KBM-7 (cell line): ENCODE data around the gene RASL11A.
"Not testable (repeated sequence)": the region's sequence is repeated elsewhere in the genome, so short reads cannot be mapped to it uniquely, and the experiment has no call there.

Experiments used
- DNase-seq: peaks from one replicate; pipeline ENCODE4 v3.0.0-alpha.2; 2015
- in situ Hi-C: fragments of 300-500 bp; cut with MboI; formaldehyde crosslinking; loops from 2 replicates; pipeline ENCODE4 v1.14.3; 2020; ENCODE audit warnings: low sequenced_read_pairs, low pct_unique_long_range_greater_than_20kb, mixed read lengths

RASL11A gene, protein sequence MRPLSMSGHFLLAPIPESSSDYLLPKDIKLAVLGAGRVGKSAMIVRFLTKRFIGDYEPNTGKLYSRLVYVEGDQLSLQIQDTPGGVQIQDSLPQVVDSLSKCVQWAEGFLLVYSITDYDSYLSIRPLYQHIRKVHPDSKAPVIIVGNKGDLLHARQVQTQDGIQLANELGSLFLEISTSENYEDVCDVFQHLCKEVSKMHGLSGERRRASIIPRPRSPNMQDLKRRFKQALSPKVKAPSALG

DNA sequence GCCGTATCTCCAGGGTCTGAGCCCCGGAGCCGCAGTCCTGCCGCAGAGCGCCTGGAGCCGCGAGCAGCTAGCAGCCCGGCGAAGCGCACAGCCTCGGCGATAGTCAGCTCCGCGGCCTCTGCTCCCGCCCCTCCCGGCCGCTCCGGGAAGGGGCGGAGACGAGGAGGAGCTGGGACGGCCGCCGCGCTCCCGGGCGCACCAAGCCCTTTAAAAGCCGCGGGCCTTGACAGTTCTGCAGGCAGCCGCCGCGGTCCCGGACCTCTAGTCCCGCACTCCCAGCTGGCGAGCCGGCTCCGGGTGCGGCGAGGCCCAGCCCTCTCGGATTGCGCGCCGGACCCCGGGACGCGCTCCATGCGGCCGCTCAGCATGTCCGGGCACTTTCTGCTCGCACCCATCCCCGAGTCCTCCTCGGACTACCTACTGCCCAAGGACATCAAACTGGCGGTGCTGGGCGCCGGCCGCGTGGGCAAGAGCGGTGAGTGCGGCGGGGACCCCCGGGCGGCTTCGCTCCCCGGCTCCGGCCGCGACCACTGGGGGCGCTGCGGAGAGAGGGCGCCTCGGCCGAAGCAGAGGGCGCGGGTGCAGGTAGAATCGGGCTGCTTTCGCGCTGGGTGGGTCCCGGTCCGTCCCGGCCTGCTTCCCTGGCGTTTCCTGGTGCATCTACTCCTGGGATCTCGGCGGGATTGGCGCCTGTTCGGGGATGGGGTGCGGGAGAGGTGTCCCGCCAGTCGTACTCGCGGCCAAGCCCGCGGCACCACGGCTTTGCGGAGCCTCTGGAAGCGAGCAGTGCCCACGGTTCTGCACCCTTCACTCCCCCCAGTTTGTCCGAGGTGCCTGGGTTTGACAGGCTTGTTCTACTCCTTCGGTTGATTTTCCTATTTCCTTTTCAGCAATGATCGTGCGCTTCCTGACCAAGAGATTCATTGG lies at the start of gene RASL11A:
Gene RASL11A (plus strand): TSS at position 237 of the 927 bp plus-strand sequence. CDS start 115 bp downstream, at position 352.
- DNase-seq: peak; percentile 88
- in situ Hi-C loops: no loop called here

DNA sequence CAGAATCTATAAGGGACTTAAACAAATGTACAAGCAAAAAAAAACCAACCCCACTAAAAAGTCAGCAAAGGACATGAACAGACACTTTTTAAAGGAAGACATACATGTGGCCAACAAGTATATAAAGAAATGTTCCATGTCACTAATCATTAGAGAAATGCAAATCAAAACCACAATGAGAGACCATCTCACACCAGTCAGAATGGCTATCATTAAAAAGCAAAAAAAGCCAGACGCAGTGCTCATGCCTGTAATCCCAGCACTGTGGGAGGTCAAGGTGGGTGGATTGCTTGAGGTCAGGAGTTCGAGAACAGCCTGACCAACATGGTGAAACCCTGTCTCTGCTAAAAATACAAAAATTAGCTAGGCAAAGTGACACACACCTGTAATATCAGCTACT lies 48.5 kb upstream of the RASL11A start:
- in situ Hi-C loops, DNase-seq: not testable (repeated sequence)

DNA sequence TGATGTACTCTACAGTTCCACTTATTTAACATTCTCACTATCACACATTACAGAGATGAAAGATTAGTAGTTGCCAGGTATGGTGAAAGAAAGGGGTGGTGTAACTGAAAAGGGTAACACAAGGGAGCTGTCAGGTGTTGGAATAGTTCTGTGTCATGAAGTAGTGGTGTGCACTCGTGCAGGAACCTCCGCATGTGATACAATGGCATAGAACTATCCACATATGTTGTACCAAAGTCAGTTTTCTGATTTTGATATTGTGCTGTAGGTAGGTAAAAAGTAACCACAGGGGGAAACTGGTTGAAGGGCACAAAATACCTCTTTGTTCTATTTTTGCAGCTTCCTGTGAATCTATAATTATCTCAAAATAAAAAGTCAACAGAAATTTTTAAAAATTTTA lies 43.6 kb upstream of the RASL11A start:
- in situ Hi-C loops: no loop called here

DNA sequence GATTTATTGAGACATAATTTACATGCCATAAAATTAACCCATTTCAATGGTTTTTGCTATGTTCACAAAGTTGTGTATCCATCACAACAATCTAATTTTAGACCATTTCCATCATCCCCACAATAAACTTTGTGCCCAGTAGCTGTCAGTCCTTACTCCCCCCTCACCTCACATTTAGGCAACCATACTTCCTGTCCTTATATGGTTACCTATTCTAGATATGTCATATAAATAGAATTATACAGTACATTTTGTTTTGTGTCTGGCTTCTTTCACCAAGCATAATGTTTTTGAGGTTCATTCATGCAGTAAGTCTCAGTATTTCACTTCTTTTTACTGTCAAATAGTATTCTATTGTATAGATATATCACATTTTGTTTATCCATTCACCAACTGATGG lies 42.5 kb upstream of the RASL11A start:
- in situ Hi-C loops: no loop called here

More for the DNA sequence above, 43.6 kb upstream of the RASL11A start:
- no peak for DNase-seq

GRCh38 chr13:27229642-27230041 lies 41.0 kb upstream of the RASL11A start:
- DNase-seq: no peak
- in situ Hi-C loops: no loop called here

More for the DNA sequence above, 42.5 kb upstream of the RASL11A start:
- DNase-seq: no peak

DNA sequence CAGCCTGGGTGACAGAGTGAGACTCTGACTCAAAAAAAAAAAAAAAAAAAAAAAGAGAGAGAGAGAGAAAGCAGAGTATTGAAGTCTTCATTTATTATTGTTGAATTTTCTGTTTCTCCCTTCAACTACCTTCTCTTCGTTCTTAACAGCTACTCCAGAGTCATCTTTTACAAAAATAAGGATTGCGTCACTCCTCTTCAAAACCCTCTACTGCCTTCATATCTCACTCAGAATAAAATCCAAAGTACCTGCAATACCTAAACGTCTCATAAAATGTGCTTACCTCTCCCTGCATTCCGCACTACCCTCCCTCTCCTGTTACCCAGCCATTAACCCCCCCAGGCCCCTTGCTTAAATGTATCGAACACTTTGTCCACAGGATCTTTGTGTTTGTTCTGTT lies 36.7 kb upstream of the RASL11A start:
- in situ Hi-C loops: no loop called here
- DNase-seq: no peak

DNA sequence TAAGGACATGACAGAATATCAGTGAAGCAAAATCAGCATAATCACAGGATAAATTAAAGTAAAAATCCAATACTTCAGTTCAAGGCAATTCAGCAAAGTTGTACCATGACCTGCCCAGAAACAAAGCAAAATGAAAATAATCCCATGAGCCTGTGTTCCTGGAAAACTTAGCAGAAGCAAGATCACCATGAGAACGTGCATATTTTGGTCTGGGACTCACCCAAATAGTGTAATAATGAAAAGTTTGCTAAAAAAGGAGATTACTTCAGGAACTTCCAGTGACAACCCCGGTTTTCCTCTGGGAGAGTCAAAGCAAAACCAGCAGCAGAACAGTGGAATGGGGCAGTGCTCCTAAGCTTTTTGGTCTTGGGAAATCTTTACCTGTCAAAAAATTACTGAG lies 34.2 kb upstream of the RASL11A start:
- in situ Hi-C loops: no loop called here
- no peak for DNase-seq

DNA sequence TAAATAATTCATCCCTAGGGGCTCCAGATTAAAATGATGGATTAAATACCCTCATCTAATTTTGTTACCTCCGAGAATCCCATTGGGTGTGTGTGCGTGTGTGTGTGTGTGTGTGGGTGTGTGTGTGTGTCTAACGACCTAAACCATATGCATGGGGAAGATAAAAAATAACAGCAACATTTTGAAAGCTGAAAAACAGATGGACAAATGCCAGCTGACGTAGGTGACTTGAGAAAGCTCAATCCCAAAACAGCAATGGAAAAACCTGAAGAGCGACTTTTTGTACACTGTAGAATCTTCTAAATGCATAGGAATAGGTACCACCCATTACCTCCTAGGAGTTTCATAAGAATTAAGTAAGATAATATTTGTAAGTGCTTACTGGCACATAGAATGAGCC lies 27.9 kb upstream of the RASL11A start:
- no peak for DNase-seq
- in situ Hi-C loops: no loop called here

DNA sequence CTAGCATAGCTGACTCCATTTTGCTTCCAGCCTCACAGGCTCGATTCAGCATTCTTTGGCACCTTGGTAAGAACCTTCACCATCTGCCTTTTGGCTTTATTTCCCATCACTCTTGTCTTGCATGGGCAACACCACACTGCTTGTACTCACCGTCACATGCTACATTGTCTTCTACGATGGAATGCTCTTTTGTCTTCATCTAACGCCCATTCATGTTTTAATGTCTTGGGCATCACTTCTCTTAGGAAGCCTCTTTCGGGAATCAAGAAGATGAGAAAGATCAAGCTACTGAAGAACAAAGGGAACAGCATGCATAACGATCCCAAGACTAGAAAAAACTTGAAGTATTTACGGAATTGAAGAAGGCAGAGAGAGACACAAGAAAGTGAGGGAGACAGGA lies 25.0 kb upstream of the RASL11A start:
- no peak for DNase-seq
- in situ Hi-C loops: no loop called here

GRCh38 chr13:27250833-27251165 lies 19.8 kb upstream of the RASL11A start:
- in situ Hi-C loops: no loop called here
- no peak for DNase-seq

DNA sequence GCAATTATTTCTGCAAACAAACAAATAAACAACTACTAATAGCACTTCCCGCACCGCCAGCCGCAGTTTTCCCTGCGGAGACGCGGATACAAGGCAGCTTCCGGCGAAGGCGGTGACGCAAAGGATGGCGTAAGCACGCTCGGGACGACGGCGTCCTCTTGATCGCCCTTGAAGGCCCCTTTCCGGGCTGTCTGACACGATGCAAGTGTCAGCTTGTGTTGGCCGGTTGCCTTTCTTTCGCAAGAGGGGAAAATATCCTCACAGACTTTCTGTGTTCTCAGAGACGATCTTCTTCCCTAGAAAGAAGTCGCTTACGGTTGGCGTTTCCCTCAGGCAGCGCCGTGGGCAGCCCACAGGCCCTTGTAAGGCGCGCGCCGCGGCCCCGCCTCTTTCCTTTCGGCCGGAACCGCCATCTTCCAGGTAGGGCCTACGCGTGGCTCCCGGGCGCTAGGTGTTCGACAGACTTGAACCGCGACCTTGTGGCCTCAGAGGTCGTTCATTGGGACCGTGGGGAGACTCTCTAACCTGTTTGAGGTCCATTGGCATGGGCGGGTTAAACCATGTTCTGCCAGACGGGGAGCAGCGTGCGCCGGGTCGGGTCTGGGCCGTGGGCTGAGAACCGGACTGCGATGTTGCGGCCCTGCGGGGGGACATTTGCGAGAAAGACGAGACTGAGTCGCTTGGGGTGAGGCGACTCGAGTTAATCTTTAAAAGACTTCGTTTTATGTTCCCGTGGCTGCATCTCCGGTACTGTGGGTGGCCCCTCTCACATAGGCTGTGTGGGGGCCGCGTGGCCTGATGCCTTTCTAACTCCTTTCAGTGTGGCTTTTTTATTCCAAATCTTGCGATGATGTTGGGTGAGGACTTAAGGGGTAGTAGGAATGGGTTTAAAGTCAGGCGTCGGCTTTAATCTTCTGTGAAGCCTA lies 19.2 kb upstream of the RASL11A start, which contains the start of gene RPL21:
Gene RPL21 (plus strand): TSS at position 393 of the 926 bp plus-strand sequence. CDS start 2,219 bp downstream, outside the sequence.
- peak; percentile 97 for DNase-seq
- in situ Hi-C loops: no loop called here

DNA sequence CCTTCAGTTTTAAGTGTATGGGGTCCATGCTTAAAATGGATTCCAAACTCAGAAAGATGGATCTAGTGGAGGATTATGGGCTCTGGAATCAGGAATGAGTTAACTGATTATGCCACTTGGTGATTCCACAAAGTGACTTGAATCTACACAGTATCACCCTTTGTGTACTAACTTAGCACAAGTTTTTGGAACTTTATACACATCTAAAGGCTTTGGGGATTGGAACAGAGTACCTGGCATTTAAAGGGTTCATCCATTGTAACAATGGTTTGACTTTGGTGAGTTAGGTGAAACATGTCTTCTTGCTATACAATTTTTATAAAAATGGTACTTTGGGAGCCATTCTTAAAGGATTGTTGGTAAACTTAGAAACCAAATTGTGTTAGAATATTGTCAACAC lies 18.2 kb upstream of the RASL11A start:
- no peak for DNase-seq
- in situ Hi-C loops: no loop called here

- in situ Hi-C loops: no loop called here
- no peak for DNase-seq
These were observed 13.4 kb upstream of the RASL11A start for GRCh38 chr13:27257233-27257568.

DNA sequence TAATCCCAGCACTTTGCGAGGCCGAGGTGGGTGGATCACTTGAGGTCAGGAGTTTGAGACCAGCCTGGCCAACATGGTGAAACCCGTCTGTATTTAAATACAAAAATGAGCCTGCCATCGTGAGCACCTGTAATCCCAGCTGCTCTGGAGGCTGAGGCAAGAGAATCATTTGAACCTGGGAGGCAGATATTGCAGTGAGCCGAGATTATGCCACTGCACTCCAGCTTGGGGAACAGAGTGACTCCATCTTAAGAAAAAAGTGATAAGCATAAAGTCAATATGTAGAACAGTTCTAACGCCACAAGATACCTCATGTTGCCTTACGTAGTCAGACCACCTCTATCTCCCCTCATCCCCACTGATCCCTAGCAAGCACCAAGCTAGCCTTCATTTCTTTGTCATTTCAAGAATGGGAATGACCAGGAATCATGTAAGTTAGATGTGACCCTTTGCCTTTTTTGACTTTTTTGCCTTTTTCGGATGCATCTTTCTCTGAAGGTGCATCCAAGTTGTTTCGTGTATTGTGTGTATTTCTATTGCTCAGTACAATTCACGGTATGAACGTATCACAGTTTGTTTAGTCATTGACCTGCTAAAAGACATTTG lies 12.9 kb upstream of the RASL11A start:
- in situ Hi-C loops: no loop called here
- DNase-seq: no peak

DNA sequence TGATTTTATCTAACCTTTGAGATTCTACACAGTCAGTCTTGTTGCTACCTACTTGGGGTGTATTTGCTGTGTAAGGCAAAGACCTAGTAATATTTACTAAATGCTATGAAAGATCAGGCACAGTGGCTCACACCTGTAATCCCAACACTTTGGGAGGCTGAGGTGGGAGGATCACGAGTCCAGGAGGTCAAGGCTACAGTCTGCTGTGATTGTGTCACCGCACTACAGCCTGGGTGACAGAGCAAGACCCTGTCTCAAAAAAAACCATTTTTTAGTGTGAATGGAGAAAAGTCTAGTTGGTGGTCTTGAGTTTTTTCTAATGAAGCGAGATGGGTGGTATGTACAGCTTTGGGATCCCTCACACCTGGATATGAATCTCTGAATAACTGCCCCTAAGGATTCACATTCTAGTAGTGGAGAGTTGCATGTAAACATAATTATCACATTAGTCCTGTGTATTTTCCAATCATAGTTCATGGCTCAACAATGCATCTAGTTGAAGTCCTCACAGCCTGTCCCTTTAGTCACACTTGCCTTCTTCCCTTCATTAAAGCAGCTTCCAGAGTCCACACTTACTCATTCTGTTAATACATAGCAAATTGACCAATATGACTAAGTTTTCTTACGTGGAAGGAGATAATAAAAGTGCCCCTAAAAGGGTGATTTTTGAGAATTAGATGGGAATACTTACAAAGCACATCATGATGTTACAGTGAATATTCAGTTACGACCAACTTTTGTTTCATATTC lies 11.8 kb upstream of the RASL11A start:
- in situ Hi-C loops: no loop called here
- no peak for DNase-seq

- DNase-seq: no peak
- in situ Hi-C loops: no loop called here
These were observed 10.8 kb upstream of the RASL11A start for GRCh38 chr13:27259831-27260230.

DNA sequence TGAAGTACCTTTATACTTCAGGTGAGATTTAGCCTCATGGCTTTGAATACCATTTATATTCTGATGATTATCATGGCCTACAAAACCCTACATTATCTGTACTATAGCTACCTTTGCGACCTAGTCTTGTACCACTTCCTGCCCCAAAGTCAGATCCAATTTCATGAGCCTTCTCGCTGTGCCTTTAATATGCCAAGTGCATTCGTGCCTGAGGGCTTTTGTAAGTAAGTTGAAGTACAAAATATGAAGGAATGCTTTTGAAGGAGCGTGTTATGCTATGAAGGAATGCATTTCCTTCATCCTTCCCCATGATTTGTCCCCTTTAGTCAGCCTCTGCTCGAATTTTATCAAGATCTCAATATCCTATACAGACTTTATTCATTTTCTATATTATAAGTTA lies 9.2 kb upstream of the RASL11A start:
- in situ Hi-C loops: no loop called here
- no peak for DNase-seq

GRCh38 chr13:27263438-27263837 lies 7.2 kb upstream of the RASL11A start:
- DNase-seq: no peak
- in situ Hi-C loops: no loop called here
